ENCODE results near the gene SIAH2. TPM values are rescaled to one million over a fixed set of nuclear protein-coding genes. Genes with fewer than 3 reads are reported as not detected.

The SIAH2 gene
- polyA plus RNA-seq, 10 donors: 19.3 to 26.3 (median 21.6) TPM

DNA sequence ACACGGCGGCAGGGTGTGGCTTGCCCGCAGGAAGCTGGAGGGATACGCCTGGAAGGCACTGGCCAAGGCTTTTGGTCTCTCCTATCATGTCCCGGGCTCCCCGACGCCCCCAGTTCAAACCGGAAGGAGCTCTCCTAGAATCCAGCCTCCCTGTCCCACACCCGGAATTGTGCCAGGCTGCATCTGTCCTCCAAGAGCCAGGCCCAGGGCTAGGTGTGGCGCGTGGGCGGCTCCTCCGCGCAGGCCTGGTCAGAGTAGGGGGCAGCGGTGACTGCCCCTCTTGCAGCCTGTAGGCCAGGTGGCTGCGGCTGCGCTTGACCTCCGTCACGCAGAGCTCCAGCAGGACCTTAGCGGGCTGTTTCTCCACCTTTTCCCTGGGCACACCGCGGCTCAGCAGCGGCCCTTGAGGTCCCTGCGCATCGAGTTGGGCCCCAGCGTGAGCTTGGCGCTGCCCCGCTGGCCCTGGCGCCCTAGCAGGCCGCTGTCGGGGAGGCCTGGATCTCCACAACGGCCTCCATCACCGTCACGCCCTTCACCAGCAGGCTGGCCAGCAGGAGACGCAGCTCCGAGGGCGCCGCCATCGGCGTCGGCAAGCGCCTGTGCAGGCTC is 15.9 kb upstream of the SIAH2 start:
- DNase-seq: no peak

DNA sequence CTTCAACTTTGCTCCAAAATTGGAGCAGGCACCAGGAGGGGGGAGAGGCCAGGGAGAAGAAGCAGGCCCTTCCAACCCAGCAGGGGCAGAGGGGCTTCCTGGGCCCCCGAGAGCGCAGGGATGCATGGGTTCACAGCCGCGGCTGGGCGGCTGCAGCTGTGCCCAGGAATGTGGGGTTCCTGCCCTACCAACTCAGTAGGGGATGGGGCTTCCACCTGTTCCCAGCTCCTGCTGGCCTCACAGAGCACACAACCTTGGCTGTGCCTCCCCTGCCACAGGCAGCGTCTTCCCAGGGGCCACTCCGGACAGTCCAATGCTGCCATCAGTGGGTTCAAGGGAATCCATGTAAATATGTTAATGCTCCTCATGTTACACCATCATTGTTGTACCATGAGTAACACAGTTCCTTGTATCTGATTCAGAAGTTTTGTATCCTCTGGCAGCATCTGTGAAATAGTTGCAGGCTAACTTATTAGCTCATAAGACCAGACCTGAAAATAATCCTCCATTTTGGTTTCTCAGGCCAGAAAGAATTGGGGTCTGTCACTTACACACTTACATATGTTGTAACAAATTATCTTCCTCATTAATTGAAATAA is 12.1 kb upstream of the SIAH2 start:
- peak in 1 of 3 donors; percentile 21 for DNase-seq

DNA sequence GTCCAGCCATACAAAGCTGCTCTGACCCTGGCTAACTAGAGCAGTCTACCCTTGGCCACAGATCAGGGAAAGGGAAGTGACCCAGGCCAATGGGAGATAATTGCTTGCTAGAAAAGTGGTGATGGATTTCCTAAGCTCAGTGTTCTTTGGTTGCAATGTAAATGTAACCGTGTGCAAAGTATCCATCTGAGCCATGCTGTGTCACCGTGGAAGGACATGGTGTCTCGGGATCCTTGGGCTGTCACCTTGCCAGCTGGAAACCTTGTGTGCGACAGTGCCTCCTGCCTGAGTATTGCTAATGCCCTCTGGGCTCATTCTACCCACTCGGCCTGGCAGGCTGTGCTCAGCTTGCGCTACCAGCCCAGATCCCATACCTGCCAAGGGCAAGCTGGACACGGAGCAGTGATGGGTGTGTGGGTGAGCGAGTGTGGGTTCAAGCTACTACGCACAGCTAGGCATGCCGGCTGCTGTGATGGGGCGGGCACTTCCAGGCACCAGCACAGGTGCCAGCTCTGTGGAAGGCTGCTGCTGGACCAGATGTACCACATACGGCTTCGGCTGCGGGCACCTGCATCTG is 10.7 kb upstream of the SIAH2 start:
- no peak for DNase-seq

DNA sequence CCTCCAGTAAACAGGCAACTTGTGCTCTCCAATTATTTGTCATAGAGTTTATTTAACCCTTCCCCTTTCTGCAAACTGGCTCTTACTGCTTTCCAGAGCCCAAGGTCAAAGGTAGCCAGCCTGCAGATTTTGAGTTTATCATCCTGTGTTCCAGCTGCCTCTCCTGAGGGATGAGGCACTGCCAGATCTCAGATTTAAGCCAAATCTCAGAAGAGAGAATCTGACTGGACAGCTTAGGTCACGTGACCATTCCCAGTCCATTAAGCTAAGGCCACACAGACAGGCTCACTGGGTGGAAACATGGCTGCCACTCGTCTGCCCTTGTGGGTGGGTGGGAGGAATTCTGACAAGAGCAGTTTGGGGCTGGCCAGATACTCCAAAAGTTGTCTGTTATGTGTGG is 8.6 kb upstream of the SIAH2 start:
- no peak for DNase-seq

DNA sequence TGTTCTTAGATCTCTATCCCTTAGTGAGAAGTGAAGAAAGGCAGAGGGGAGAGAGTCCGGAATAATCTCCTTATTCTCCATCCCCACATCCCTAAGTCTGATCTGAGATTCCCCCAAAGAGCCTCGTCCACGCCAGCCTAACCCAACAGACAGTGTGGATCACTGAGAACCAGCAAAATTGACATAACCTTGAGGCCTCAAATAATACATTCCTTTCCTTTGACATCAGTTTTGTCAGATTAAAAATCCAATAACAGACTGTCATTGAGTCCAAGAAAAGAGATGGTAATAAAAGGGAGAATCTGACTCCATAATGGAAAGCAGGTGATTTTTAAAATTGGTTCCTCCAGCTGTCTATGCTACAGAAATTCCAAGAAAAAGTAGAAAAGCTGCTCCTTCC is 7.7 kb upstream of the SIAH2 start:
- peak in 1 of 3 donors; percentile 52 for DNase-seq

DNA sequence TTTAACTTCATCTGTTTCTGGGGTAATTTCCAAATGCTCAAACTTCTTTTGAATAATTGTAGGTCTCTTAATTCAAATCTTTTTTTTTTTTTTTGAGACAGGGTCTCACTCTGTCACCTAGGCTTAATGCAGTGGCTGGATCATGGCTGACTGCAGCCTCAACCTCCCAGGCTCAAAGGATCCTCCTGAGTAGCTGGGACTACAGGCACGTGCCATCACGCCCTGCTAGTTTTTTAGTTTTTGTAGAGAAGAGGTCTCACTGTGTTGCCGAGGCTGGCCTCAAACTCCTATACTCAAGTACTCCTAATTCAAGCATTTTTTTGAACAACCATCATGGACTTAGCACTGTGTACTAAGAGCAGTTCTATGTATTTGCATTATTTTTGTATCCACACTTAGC is 3.8 kb upstream of the SIAH2 start:
- no peak for DNase-seq

DNA sequence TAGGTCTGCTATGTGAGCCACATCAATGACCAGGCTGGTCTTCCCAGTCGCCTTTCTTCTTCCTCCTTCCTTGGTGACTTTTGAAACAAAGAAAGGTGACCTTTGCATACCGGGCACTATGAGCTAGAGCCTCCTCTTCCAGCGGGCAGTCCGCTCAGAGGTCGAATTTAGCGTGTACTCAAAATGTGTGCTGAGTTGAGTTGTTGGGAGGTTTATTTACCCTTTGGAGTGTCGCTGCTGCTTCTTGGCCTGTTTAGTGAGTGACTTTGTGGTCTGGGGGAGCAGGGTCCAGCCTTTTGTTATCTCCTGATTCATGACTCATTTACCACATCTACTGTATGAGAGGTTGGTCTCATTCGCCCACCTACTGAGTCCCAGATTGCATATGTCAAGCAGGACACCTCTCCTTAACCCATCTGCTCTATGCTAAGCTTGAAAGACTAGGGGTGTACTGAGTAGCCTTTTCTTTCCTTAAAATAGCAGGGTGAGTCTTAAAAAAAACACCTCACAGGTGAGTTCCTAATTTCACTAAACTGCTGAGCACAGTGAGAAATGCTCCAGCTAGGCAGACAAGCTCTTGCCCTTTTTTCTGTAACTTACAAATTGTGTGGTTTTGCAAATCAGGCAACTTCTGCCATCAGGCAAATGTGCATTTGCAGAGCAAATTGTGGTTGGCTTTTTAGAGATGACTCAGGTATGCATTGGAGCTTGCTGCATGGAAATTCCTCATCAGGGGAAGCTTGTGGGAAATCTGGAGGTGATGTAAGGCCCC is 3.2 kb upstream of the SIAH2 start:
- peak in 1 of 3 donors; percentile 49 for DNase-seq

DNA sequence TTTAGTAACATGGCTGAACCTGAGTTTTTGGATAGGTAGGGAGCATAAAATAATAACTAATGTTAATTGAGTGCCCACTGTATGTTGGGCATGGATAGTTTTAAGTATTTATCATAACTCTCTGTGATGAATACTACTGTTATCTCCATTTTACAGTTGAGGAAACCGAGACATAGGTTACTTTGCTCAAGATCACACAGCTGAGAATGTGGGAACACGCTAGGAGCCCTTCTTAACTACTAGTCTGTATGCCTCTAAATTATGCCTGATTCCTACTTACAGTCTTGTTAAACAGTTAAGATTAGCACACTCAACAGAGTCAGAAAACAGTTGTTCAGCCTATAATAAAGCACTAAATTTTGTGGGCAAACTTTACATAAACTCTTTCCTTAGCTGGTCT is 2.0 kb upstream of the SIAH2 start:
- DNase-seq: no peak

DNA sequence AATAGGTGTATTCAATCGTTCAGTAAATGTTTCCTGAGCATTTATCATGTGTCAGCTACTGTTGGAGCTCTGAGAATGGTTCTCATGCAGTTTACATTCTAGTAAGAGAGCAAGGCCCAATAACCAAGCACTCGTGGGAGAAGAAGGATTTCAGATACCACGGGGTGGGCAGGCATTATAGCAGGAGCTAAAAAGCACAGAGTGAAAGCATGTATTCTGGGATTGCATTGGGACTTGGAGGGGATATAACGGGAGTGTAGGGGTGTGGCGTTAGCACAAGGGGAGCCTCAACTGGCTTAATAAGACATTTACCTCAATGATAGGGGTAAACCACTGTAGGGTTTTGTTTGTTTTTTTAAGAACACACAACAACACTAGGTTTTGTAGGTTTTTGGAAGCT is 1.6 kb upstream of the SIAH2 start:
- no peak for DNase-seq

DNA sequence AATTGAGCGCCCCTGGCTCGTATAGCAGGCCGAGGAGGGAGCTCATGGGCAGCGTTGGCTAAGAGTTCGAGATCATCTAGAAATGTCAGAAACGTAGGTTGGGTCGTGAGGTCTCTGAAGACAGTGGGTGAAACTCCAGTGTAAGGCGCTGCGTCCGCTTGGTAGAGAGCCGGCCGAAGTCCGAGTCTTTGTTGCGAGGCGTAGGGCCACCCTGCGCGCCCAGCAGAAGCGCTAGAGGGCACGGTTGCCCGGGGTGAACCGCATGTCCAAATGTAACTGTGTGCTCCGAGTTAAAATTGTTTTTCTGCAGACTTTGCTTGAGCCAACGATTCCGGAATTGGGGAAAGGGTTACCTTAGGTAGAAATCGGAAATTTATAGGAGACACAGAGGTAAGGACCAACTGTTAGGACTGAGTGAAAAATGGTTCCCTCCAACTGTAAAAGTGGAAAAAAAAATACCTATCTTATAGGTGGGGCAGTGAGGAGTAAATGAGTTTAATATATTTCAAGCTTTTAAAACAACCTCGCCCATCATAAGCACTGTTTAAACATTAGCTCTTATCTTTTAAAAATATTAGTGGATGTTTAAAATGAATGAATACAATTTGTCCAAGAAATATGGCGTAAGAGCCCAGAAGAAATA is 993 bp upstream of the SIAH2 start:
- peak in 2 of 3 donors; percentile 33 to 65 for DNase-seq

DNA sequence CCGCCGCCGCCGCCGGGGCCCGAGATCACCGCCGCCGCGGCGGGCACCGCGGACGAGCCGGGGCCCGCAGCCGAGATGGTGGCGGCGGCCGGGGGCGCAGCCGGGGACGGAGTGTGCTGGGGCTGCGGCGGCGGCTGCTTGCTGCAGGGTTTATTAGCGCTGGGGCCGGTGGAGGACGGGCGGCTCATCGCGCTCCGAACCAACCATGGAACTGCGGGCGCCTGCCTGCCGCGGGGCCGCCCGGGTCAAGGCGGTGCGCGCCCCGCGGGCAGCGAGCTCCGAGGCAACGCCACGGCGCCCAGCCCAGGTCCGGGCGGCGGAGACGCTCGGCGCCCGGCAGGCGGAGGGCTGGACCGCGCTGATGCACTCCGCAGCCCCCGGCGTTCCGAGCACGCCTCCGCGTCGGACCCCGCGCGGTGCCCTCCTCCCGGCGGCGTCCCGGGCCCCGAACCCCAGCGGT is 277 bp downstream of the SIAH2 start:
- DNase-seq: no peak

DNA sequence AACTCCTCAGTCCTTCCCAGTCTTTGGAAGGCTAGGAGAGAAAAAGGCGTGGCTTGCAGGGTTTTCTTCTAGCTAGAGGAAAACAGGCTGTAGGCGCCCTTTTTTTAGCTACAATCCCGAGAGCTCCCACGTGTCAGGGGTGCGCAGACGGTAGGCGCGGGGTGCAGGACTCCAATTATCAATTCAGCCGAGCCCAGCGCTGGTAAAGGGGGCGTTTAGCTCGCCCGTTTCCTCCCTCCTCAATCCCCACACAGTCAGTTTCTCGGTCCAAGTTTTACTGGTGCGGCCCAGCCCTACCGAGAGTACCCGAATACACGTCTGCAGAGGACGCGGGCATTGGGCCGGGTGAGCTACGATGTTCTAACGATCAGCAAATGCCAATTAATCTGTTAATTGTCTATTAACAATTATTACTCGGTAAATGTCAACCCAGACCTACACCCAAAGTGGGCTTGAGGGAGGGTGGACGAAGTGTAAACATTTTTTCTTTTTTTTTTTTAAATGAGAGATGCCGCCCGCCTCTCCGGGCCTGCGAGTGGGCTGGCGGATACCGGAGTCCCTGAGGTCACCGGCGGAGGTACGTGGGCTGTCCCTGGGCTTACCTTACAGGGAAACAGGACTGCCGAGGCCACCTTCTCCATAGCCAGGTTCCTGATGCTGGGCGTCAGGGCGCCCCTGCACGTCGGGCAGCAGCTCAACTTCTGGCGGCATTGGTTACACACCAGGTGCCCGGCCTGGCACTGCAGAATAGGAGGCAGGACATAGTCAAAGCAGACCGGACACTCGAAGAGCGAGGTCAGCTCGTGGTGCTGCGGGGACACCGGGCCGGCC is 923 bp downstream of the SIAH2 start:
- DNase-seq: peak; percentile 62 to 89 (median 70)

DNA sequence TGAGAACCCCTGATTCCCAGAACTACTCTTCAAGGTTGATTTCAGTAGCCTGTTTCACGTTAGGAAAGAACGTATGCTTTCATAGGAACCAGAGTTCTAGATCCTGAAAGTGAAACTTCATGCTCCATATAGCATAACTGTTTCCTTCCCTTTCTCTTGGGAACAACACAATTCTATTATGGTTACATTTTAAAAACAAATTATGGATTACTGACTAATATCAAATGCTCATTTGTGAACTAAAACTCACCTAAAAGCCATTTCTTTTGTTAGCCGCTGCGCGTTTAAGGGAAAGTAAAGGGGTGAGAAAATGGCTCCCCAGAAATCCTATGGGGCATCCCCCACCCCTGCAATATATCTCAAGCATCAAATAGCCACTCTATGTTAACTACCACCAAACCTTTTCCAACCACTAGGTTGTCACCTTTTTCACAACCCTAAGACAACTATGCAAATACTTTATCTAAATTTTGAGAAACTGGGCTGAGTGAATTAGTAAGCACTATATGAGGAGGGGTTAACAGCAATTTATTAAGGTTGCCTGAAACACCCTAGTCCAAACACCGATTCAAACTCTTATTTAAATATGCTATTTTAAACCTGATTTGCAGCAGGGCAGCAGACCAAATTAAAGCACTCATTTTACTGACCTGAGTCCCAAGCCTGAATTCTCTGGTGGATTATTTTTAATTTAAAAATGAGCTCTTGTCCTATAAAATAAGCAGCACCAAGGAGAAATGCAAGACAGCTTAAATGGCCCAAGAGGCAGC is 2.4 kb downstream of the SIAH2 start:
- peak in 1 of 3 donors; percentile 42 for DNase-seq

DNA sequence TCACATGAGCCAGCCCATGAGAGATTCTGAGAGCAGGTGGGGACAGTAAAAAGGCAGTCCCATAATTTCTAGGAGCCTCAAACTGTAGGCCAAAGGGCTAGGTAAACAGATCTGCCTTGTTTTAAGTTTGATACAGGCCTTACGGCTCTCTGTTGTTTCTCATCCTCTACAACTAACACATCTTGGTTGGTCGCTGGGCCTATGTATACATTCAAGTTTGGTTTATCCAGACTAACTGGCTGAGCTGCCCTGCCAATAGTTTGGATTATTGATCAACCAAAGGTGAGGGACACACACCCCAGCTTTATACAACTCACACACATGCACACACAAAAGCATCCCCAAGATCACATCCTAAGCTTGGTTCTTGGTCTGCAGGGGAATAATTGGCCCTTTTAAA is 3.0 kb downstream of the SIAH2 start:
- DNase-seq: no peak

DNA sequence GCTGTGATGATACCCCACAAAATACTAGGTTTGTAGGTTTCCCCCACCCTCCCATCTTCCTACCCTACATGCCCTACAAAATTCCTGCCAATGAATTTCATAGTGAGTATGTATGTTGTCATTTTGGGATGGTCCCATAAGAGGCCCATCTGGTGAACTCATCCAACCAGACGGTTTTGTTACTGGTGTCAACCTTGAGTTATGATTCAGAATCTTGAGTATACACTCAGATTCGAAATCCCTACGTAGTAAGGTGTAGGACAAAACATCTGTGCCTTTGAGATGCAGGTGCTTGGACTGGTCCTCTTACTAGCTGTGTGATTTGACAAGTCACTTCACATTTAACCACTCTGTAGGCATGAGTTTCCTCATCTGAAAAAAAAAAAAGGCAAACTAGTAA is 3.6 kb downstream of the SIAH2 start:
- DNase-seq: no peak

DNA sequence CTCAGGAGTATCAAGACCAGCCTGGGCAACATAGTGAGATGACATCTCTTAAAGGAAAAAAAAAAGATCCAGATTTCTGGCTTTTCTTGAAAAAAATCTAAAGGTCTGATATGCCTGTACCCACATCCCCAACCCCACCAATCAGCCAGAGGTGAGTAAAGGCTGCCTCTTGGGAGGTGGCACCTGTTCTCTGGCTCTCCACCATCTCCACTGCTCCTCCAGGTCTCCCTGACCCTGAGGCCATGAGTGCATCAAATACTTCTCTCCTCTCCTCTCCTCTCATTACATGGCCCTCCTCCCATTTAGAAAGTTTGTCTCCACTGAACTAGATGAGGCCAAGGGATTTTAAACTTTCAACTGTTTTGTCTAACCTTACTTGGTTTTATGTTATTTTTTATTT is 5.2 kb downstream of the SIAH2 start:
- DNase-seq: no peak

DNA sequence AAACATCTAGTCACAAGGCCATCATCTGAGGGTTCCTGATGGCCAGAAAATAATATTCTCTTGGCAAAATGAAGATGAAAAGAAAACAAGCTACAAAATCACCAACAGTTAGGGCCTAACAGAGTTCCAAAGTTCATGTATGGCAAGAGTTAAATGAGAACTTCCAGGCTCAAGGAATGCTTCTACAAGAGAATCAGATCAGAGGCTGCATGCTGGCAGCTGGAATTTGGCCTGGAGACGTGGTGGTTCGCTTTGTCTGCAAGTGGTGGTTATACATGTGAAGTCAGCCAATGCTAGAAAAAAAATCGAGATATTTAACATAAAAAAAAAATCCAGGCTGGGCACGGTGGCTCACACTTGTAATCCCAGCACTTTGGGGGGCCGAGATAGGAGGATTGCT is 5.6 kb downstream of the SIAH2 start:
- no peak for DNase-seq

DNA sequence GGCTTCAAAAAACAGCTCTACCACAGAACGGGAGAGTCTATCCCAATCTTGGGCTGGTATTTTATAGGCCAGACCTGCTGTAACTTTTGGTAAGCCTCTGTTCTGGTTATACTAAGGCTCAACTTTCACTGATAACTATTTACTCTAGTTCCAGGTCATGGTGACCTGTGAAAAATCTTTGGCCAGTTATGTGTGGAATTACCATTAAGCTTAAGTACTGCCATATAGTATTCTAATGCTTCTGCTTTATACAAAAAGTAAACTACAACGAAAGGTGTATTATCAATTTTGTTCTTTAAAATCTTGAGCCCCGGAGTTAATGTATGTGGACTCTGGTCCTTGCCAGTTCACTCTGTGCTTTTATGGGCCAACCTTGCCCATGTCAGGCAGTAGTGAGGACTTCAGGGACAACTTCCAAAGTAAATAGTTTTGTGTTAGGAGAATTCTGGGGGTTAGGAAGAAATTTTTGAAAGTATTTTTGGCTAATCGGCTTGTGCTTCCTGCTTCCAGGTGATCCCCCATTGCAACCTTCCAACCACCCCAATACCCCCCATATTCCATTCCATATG is 6.4 kb downstream of the SIAH2 start:
- DNase-seq: no peak

DNA sequence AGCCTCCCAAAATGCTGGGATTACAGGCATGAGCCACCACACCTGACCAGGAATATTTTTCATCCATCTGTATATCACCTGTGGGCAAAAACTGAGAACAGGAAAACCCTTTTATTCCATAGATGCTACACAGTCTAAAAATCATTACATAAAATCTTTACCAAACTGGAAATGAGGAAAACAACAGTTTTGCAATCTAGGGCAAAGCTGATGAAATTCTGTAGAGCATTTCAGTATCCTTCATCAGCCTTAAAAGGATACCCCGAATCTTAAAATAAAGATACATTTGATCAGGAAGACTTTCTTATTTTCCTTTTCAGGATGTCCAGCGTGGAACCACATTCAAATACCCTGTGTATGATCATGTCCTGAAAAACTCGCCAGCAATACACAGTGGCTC is 7.1 kb downstream of the SIAH2 start:
- no peak for DNase-seq

DNA sequence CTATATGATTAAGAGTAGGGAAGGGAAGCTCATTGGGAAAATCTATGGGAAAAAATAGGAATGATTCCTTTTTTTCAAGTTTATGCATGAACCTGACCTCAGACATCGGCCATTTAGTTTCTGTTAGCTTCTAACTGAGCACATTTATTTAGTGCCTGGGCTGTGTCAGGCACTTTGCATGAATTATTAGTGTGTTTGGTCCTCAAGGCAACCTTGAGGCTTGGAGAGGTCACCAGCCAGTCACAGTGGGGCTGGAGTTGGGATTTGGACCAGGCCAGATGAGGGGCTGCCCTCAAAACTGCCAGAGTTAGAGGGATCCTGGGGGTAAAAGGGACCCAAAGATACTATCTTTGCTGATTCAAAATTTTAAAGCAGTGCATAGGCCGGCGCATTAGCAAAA is 8.1 kb downstream of the SIAH2 start:
- no peak for DNase-seq
